ENCODE measurements around the gene SHISAL2A. TPM values are rescaled to one million over a fixed set of nuclear protein-coding genes. Genes with fewer than 3 reads are reported as not detected.
"Not testable (repeated sequence)": the region's sequence is repeated elsewhere in the genome, so short reads cannot be mapped to it uniquely, and the experiment has no call there.

The SHISAL2A gene
- total and polyA plus RNA-seq, 2 experiments from 2014 or later: not detected

DNA sequence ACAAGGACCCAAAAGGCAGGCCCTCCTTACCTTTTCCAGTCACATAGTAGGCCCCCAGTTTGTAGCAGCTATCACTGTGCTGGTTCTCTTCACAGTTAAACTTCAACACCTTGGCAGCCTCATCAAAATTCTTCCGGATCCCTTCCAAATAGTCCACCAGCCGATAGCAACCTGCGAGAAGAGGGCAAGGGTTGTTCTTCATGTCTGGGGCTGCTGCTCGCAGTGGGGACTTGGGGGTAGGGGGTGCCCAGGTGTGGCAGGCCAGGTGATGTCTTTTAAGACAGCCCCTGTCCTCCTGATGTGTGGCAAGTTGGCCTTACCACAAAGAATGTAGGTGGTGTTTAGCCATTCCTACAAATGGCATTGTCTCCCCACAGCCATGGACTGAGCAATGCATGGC is 59.7 kb downstream of the SHISAL2A start:
- H3K27me3 ChIP-seq: no peaks in the 10 kb centered on the region
- DNase-seq (ENCODE audit: low read depth in 1 of 2, low spot score in 1 of 2): no peak
- no peak overlapping the region for H3K27ac ChIP-seq
- TF ChIP-seq, protein P1, sequence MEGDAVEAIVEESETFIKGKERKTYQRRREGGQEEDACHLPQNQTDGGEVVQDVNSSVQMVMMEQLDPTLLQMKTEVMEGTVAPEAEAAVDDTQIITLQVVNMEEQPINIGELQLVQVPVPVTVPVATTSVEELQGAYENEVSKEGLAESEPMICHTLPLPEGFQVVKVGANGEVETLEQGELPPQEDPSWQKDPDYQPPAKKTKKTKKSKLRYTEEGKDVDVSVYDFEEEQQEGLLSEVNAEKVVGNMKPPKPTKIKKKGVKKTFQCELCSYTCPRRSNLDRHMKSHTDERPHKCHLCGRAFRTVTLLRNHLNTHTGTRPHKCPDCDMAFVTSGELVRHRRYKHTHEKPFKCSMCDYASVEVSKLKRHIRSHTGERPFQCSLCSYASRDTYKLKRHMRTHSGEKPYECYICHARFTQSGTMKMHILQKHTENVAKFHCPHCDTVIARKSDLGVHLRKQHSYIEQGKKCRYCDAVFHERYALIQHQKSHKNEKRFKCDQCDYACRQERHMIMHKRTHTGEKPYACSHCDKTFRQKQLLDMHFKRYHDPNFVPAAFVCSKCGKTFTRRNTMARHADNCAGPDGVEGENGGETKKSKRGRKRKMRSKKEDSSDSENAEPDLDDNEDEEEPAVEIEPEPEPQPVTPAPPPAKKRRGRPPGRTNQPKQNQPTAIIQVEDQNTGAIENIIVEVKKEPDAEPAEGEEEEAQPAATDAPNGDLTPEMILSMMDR (IDR thresholded peaks at IDR 0.05; ENCODE audit: low read depth, low read length): no peak
- H3K4me1 ChIP-seq (ENCODE audit: low read depth): no peaks in the 10 kb centered on the region
- peaks cover 21% of the 10 kb centered on the region for H3K36me3 ChIP-seq
- no peak overlapping the region for H3K4me3 ChIP-seq
- no peaks in the 10 kb centered on the region for H3K9me3 ChIP-seq (ENCODE audit: low read depth)

DNA sequence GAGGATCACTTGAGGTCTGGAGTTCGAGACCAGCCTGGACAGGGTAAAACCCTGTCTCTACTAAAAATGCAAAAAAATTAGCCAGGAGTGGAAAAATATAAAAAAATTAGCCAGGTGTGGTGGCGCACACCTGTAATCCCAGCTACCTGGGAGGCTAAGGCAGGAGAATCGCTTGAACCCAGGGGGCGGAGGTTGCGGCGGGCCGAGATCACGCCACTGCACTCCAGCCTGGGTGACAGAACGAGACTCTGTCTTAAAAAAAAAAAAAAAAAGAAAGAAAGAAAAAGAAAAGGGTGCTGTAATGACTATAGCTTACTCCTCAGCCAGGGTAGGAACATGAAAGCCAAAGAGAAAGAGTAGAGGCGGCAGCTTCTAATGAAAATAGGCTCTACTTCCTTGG is 60.4 kb downstream of the SHISAL2A start:
- DNase-seq (ENCODE audit: low read depth in 1 of 2, low spot score in 1 of 2); H3K27ac ChIP-seq; H3K9me3 ChIP-seq (ENCODE audit: low read depth); H3K4me1 ChIP-seq (ENCODE audit: low read depth); H3K27me3 ChIP-seq; H3K4me3 ChIP-seq: not testable (repeated sequence)
- H3K36me3 ChIP-seq: peaks cover 19% of the 10 kb centered on the region

DNA sequence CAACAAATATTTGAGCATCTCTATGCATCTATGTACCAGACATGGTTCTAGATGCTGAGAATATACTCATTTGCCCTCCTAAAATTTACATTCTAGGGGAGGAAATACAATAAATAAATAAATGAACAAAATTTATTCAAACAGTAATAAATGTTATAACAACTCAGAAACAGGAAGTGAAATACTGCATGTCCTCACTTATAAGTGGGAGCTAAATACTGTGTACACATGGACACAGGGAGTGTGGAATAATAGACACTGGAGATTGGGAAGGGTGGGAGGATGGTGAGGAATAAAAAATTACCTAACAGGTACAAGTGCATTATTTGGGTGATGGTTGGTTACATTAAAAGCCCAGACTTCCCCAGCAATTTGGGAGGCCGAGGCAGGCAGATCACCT is 60.9 kb downstream of the SHISAL2A start:
- Histone ChIP-seq H3K4me3 (no peak overlapping the region), H3K9me3 (ENCODE audit: low read depth) (no peaks in the 10 kb centered on the region), H3K4me1 (ENCODE audit: low read depth) (no peaks in the 10 kb centered on the region), H3K36me3 (peaks cover 16% of the 10 kb centered on the region), H3K27ac (no peak overlapping the region), H3K27me3 (no peaks in the 10 kb centered on the region)
- no peak for DNase-seq (ENCODE audit: low read depth in 1 of 2, low spot score in 1 of 2)
- TF ChIP-seq, protein P1 (IDR thresholded peaks at IDR 0.05; ENCODE audit: low read depth, low read length): no peak

GRCh38 chr1:52695627-52696026 is 62.7 kb downstream of the SHISAL2A start:
- no peaks in the 10 kb centered on the region for H3K9me3 ChIP-seq (ENCODE audit: low read depth)
- H3K27me3 ChIP-seq: no peaks in the 10 kb centered on the region
- H3K4me1 ChIP-seq (ENCODE audit: low read depth): no peaks in the 10 kb centered on the region
- no peak overlapping the region for H3K27ac ChIP-seq
- TF ChIP-seq, protein P1 (IDR thresholded peaks at IDR 0.05; ENCODE audit: low read depth, low read length): no peak
- no peak for DNase-seq (ENCODE audit: low read depth in 1 of 2, low spot score in 1 of 2)
- H3K4me3 ChIP-seq: no peak overlapping the region
- H3K36me3 ChIP-seq: peaks cover 12% of the 10 kb centered on the region

- H3K27ac ChIP-seq: peak within 1 kb of the TSS; percentile 67
- H3K27me3 ChIP-seq: no peaks in the 10 kb centered on the region
- H3K4me3 ChIP-seq: peak within 1 kb of the TSS; percentile 37
- H3K9me3 ChIP-seq (ENCODE audit: low read depth): no peaks in the 10 kb centered on the region
- TF ChIP-seq, protein P1 (IDR thresholded peaks at IDR 0.05; ENCODE audit: low read depth, low read length): no peak
- H3K4me1 ChIP-seq (ENCODE audit: low read depth): no peaks in the 10 kb centered on the region
- peak; percentile 90 to 91 for DNase-seq (ENCODE audit: low read depth in 1 of 2, low spot score in 1 of 2)
- no peaks in the 10 kb centered on the region for H3K36me3 ChIP-seq
Observed at GRCh38 chr1:52697795-52698674, 65.1 kb downstream of the SHISAL2A start, which contains the start of gene COA7. Gene COA7 (minus strand): TSS chr1:52698347. CDS start chr1:52698326, 21 bp downstream.
